Measurements from ENCODE around the gene DLGAP1.

The DLGAP1 gene

GRCh38 chr18:4106407-4107033 lies 348.6 kb downstream of the DLGAP1 start:
- TF ChIP-seq, protein P1, sequence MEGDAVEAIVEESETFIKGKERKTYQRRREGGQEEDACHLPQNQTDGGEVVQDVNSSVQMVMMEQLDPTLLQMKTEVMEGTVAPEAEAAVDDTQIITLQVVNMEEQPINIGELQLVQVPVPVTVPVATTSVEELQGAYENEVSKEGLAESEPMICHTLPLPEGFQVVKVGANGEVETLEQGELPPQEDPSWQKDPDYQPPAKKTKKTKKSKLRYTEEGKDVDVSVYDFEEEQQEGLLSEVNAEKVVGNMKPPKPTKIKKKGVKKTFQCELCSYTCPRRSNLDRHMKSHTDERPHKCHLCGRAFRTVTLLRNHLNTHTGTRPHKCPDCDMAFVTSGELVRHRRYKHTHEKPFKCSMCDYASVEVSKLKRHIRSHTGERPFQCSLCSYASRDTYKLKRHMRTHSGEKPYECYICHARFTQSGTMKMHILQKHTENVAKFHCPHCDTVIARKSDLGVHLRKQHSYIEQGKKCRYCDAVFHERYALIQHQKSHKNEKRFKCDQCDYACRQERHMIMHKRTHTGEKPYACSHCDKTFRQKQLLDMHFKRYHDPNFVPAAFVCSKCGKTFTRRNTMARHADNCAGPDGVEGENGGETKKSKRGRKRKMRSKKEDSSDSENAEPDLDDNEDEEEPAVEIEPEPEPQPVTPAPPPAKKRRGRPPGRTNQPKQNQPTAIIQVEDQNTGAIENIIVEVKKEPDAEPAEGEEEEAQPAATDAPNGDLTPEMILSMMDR (IDR thresholded peaks at IDR 0.05; ENCODE audit: borderline replicate concordance, insufficient read depth, low read depth, low read length) = peak; percentile 71; the same call in 1 of the 2 replicates
- no peak overlapping the region for H3K4me3 ChIP-seq (ENCODE audit: low read depth, low read length)

- H3K4me3 ChIP-seq (ENCODE audit: low read depth, low read length) = no peak overlapping the region
- TF ChIP-seq, protein P1 (IDR thresholded peaks at IDR 0.05; ENCODE audit: borderline replicate concordance, insufficient read depth, low read depth, low read length) = no peak
Observed at GRCh38 chr18:4102901-4103300, 352.2 kb downstream of the DLGAP1 start.

DNA sequence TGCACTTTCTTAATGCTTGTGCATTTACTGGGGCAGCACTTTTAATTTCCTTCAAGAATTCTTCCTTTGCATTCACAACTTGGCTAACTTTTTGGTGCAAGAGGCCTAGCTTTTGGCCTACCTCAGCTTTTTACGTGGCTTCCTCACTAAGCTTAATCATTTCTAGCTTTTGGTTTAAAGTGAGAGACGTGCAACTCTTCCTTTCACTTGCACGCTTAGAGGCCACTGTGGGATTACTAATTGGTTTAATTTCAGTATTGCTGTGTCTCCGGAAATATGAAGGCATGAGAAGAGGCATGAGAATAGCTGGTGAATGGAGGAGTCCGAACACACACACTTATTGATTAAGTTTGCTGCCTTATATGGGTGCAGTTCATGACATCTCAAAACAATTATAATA lies 354.1 kb downstream of the DLGAP1 start:
- H3K4me3 ChIP-seq (ENCODE audit: low read depth, low read length) = no peak overlapping the region
- TF ChIP-seq, protein P1 (IDR thresholded peaks at IDR 0.05; ENCODE audit: borderline replicate concordance, insufficient read depth, low read depth, low read length) = no peak

DNA sequence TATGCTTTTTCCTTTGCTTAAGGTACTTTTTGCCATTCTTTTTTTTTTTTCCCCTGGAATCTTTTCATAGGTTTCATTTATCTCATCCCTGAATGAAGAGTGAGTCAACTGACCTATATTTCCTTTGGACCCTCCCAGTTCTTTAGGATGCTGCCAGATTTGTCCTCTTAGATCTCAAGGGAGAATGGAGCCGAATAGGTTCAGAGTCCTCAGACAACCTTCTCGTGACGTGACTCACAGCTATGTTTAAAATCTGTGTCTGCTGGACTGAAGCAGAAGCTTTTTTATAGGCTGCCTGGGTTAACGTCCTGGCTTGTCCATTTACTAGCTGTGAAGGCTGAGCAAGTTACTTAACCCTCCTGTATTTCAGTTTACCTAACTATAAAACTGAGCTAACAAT lies 358.6 kb downstream of the DLGAP1 start:
- no peak overlapping the region for H3K4me3 ChIP-seq (ENCODE audit: low read depth, low read length)
- TF ChIP-seq, protein P1 (IDR thresholded peaks at IDR 0.05; ENCODE audit: borderline replicate concordance, insufficient read depth, low read depth, low read length) = no peak

GRCh38 chr18:4093676-4094075 lies 361.4 kb downstream of the DLGAP1 start:
- TF ChIP-seq, protein P1 (IDR thresholded peaks at IDR 0.05; ENCODE audit: borderline replicate concordance, insufficient read depth, low read depth, low read length) = no peak
- H3K4me3 ChIP-seq (ENCODE audit: low read depth, low read length) = no peak overlapping the region

- TF ChIP-seq, protein P1 (IDR thresholded peaks at IDR 0.05; ENCODE audit: borderline replicate concordance, insufficient read depth, low read depth, low read length) = no peak
- no peak overlapping the region for H3K4me3 ChIP-seq (ENCODE audit: low read depth, low read length)
Observed at GRCh38 chr18:4084382-4084900, 370.7 kb downstream of the DLGAP1 start.

DNA sequence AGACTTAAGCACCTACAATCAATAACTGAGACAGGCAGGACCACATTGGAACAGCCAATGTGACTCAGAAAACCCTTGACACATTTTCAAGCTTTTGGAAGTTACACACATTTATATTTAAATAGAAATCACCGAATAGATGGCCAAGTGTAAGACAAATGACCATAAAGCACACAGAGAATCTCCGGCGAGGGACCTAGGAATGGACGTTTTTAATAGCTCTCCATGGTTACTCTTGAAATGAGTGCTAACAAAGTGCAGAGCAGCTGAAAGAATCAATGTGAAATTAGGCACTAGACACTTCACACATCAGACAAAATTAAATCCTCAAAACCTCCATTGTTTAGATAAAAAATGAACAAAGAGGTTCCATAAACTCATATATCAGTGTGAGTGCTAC lies 376.9 kb downstream of the DLGAP1 start:
- TF ChIP-seq, protein P1 (IDR thresholded peaks at IDR 0.05; ENCODE audit: borderline replicate concordance, insufficient read depth, low read depth, low read length) = no peak
- H3K4me3 ChIP-seq (ENCODE audit: low read depth, low read length) = no peak overlapping the region

All from GM12875 (cell line).